ENCODE data around the gene BRWD1. TPM values are rescaled to one million over a fixed set of nuclear protein-coding genes. Genes with fewer than 3 reads are reported as not detected.

Gene BRWD1
- total RNA-seq, 1 donor from 2014 or later = 104 TPM

- DNase-seq = no peak
Measured at GRCh38 chr21:39326607-39327307, 13.3 kb upstream of the BRWD1 start.

GRCh38 chr21:39325458-39325857 lies 12.0 kb upstream of the BRWD1 start:
- DNase-seq = no peak

GRCh38 chr21:39321424-39321823 lies 8.0 kb upstream of the BRWD1 start:
- no peak for DNase-seq

- no peak for DNase-seq
Measured at GRCh38 chr21:39319814-39320332, 6.4 kb upstream of the BRWD1 start.

- DNase-seq = no peak
Measured at GRCh38 chr21:39319251-39319756, 5.9 kb upstream of the BRWD1 start.

- DNase-seq = no peak
Measured at GRCh38 chr21:39318091-39318959, 4.9 kb upstream of the BRWD1 start.

- no peak for DNase-seq
Measured at GRCh38 chr21:39317134-39318090, 4.0 kb upstream of the BRWD1 start.

GRCh38 chr21:39316729-39317128 lies 3.3 kb upstream of the BRWD1 start:
- no peak for DNase-seq

GRCh38 chr21:39315603-39316445 lies 2.4 kb upstream of the BRWD1 start:
- no peak for DNase-seq

GRCh38 chr21:39314143-39315027 lies 953 bp upstream of the BRWD1 start:
- peak; percentile 70 for DNase-seq

GRCh38 chr21:39313042-39313570 lies 326 bp downstream of the BRWD1 start:
- DNase-seq = peak; percentile 26

- DNase-seq = peak; percentile 95
Measured at GRCh38 chr21:39312112-39313041, 1.1 kb downstream of the BRWD1 start.

- DNase-seq = no peak
Measured at GRCh38 chr21:39311164-39311563, 2.3 kb downstream of the BRWD1 start.

GRCh38 chr21:39307466-39307865 lies 6.0 kb downstream of the BRWD1 start:
- DNase-seq = no peak

- DNase-seq = no peak
Measured at GRCh38 chr21:39300587-39300986, 12.8 kb downstream of the BRWD1 start.

GRCh38 chr21:39296891-39297290 lies 16.5 kb downstream of the BRWD1 start:
- no peak for DNase-seq

- DNase-seq = no peak
Measured at GRCh38 chr21:39288987-39289386, 24.4 kb downstream of the BRWD1 start.

GRCh38 chr21:39282911-39283310 lies 30.5 kb downstream of the BRWD1 start:
- no peak for DNase-seq

GRCh38 chr21:39281853-39282252 lies 31.6 kb downstream of the BRWD1 start:
- no peak for DNase-seq
